HepG2 (cell line): Measurements from ENCODE around the gene SMO. TPM values are rescaled to one million over a fixed set of nuclear protein-coding genes. Genes with fewer than 3 reads are reported as not detected.
A peak's percentile ranks its signal among the peaks of the same experiment; 100 is the strongest.

Experiments used
- ELF3 ChIP-seq: IDR thresholded peaks from 2 replicates; pipeline ENCODE4 v1.6.1; 2016; ENCODE audit warnings: missing genetic modification reagents, missing compliant biosample characterization
- FOXK1 ChIP-seq: sonication (generic); formaldehyde crosslinking; IDR thresholded peaks from 2 replicates; pipeline ENCODE4 v1.4.0; 2020; ENCODE audit warnings: low read depth, missing genetic modification reagents, borderline replicate concordance
- GABPB1 ChIP-seq: IDR thresholded peaks from 2 replicates; pipeline ENCODE4 v1.6.1; 2016; ENCODE audit warnings: mild to moderate bottlenecking, missing genetic modification reagents, moderate library complexity, missing compliant biosample characterization
- HOXA9 ChIP-seq: sonication (generic); formaldehyde crosslinking; IDR thresholded peaks from 2 replicates; pipeline ENCODE4 v1.8.1; 2022; ENCODE audit warnings: missing genetic modification reagents, mild to moderate bottlenecking, moderate library complexity, borderline replicate concordance
- IKZF1 ChIP-seq: fragments of 450-650 bp; IDR thresholded peaks from 2 replicates; pipeline ENCODE4 v1.7.1; 2016
- JUND ChIP-seq: sonication (generic); formaldehyde crosslinking; IDR thresholded peaks from 2 replicates; pipeline ENCODE4 v1.8.0; 2022; ENCODE audit warnings: mild to moderate bottlenecking, missing genetic modification reagents
- MED1 ChIP-seq: sonication (generic); formaldehyde crosslinking; IDR thresholded peaks from 2 replicates; pipeline ENCODE4 v1.4.0; 2020; ENCODE audit warnings: missing genetic modification reagents
- SRF ChIP-seq: IDR thresholded peaks from 2 replicates; pipeline ENCODE4 v1.6.1; 2011; ENCODE audit warnings: mild to moderate bottlenecking, low read depth, low read length, moderate library complexity
- ZNF362 ChIP-seq: sonication (generic); formaldehyde crosslinking; IDR thresholded peaks from 2 replicates; pipeline ENCODE4 v1.4.0; 2020; ENCODE audit warnings: missing genetic modification reagents, mild to moderate bottlenecking, borderline replicate concordance
- polyA plus RNA-seq, 8 experiments: library from polyadenylated mRNA; depleted of rRNA in 3 of 8; stranded (reverse) in 7 of 8; unstranded in 1 of 8; fragments of >200 nt; fragmentation: Illumina TruSeq in 4 of 8; extraction: Trizol in 4 of 8; gene quantifications; 2 replicates each; pipeline versions ENCODE4 v1.2.1 to v1.2.3, GENCODE V29; 2011 to 2016; ENCODE audit warnings: low read depth in 4 of 8, missing spikeins in 1 of 8, mixed read lengths in 1 of 8; ENCODE audit not compliant: insufficient read depth in 1 of 8
- total RNA-seq, 5 experiments: library from RNA; depleted of rRNA; stranded (reverse); fragments of >200 nt; fragmentation: Illumina TruSeq; extraction: Trizol; gene quantifications; 2 replicates each; pipeline ENCODE4 v1.2.3, GENCODE V29; 2016; ENCODE audit warnings: low read depth in 1 of 5
- TF ChIP-seq, protein P1 (sequence below): sonication (generic); formaldehyde crosslinking; IDR thresholded peaks from 2 replicates; pipeline ENCODE4 v1.8.0; 2022; ENCODE audit warnings: mild to moderate bottlenecking, missing genetic modification reagents, moderate library complexity
- TF ChIP-seq, protein P2 (sequence below), 2 experiments: sonication (generic) in 1 of 2; formaldehyde crosslinking in 1 of 2; IDR thresholded peaks; 2 replicates each; pipeline versions ENCODE4 v1.6.1 to v1.9.0; 2014 to 2022; ENCODE audit warnings: antibody characterized with exemption in 1 of 2, borderline replicate concordance in 1 of 2, inconsistent platforms in 1 of 2, low read depth in 1 of 2, missing genetic modification reagents in 1 of 2
- TF ChIP-seq, protein P3 (sequence below): sonication (generic); formaldehyde crosslinking; IDR thresholded peaks from 2 replicates; pipeline ENCODE4 v1.4.0; 2020; ENCODE audit warnings: mild to moderate bottlenecking, missing genetic modification reagents
- TF ChIP-seq, protein P4 (sequence below), 2 experiments: sonication (generic) in 1 of 2; formaldehyde crosslinking in 1 of 2; IDR thresholded peaks; 2 replicates each; pipeline versions ENCODE4 v1.4.0 to v1.6.1; 2016 to 2020; ENCODE audit warnings: borderline replicate concordance in 1 of 2, low read depth in 1 of 2, mild to moderate bottlenecking in 1 of 2, missing genetic modification reagents in 1 of 2

Gene SMO
- total and polyA plus RNA-seq, 2 of the 13 experiments (the other 11 are each of a cell fraction or from before 2014, with no cell fraction given) = 23.8 to 32.3 TPM

DNA sequence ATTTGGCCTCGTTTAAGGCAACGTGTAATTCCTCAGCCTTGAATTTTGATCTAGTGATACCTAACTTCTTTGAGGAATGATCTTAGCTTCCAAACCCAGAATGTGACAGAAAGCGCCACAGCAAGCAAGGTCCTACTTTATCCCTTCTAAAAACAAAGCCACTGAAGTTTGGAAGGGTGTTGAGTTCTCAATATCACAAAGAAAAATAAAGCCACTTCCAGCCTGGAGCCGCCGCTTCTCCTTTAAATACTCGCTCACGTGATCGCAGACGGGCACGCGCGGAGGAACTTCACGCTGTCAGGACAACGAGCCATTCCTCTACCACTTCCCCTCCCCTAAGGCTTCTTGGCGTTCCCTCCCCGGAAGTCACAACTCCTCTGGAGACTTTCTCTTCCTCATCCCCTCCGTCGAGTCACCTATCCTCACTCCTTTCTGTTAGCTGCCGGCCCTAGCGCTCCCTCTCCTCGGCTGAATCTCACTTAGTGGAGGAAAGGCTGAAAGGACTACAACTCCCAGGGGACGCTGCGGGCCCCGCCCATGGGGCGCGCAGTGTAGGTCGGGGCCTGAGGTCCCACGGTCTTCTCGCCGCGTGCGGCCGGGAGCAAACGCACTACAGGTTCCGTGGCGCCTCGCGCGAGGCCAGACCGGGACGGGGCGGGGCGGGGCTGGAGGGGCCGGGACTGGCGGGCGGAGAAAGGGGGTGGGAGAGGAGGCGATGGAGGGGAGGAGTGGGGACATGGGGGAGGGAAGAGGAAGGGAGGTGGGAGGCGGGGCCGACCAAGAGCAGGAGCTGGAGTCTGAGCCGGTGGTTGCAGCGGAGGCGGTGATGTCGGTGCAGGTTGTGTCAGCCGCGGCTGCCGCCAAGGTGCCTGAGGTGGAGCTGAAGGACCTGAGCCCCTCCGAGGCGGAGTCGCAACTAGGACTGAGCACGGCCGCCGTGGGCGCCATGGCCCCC is 36.1 kb downstream of the SMO start, which contains the start of gene AHCYL2 (continued):
- TF ChIP-seq, protein P1, sequence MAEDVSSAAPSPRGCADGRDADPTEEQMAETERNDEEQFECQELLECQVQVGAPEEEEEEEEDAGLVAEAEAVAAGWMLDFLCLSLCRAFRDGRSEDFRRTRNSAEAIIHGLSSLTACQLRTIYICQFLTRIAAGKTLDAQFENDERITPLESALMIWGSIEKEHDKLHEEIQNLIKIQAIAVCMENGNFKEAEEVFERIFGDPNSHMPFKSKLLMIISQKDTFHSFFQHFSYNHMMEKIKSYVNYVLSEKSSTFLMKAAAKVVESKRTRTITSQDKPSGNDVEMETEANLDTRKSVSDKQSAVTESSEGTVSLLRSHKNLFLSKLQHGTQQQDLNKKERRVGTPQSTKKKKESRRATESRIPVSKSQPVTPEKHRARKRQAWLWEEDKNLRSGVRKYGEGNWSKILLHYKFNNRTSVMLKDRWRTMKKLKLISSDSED (CRISPR knock-in tag) = no peak
- no peak for TF ChIP-seq JUND (CRISPR knock-in tag)
- TF ChIP-seq, protein P2, sequence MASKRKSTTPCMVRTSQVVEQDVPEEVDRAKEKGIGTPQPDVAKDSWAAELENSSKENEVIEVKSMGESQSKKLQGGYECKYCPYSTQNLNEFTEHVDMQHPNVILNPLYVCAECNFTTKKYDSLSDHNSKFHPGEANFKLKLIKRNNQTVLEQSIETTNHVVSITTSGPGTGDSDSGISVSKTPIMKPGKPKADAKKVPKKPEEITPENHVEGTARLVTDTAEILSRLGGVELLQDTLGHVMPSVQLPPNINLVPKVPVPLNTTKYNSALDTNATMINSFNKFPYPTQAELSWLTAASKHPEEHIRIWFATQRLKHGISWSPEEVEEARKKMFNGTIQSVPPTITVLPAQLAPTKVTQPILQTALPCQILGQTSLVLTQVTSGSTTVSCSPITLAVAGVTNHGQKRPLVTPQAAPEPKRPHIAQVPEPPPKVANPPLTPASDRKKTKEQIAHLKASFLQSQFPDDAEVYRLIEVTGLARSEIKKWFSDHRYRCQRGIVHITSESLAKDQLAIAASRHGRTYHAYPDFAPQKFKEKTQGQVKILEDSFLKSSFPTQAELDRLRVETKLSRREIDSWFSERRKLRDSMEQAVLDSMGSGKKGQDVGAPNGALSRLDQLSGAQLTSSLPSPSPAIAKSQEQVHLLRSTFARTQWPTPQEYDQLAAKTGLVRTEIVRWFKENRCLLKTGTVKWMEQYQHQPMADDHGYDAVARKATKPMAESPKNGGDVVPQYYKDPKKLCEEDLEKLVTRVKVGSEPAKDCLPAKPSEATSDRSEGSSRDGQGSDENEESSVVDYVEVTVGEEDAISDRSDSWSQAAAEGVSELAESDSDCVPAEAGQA (IDR thresholded peaks at IDR 0.05; ENCODE audit: low read depth) = no peak
- TF ChIP-seq, protein P2 (CRISPR knock-in tag; IDR thresholded peaks at IDR 0.05; ENCODE audit: borderline replicate concordance) = no peak
- TF ChIP-seq SRF = 0 out of 2 replicates have a peak, but pooled peaks have one; percentile 0
- TF ChIP-seq, protein P3, sequence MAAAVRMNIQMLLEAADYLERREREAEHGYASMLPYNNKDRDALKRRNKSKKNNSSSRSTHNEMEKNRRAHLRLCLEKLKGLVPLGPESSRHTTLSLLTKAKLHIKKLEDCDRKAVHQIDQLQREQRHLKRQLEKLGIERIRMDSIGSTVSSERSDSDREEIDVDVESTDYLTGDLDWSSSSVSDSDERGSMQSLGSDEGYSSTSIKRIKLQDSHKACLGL (CRISPR knock-in tag) = peak; percentile 20; the same call in 1 of the 2 replicates
- no peak for TF ChIP-seq IKZF1
- TF ChIP-seq FOXK1 = peak; percentile 57; the same call in 1 of the 2 replicates
- TF ChIP-seq, protein P4, sequence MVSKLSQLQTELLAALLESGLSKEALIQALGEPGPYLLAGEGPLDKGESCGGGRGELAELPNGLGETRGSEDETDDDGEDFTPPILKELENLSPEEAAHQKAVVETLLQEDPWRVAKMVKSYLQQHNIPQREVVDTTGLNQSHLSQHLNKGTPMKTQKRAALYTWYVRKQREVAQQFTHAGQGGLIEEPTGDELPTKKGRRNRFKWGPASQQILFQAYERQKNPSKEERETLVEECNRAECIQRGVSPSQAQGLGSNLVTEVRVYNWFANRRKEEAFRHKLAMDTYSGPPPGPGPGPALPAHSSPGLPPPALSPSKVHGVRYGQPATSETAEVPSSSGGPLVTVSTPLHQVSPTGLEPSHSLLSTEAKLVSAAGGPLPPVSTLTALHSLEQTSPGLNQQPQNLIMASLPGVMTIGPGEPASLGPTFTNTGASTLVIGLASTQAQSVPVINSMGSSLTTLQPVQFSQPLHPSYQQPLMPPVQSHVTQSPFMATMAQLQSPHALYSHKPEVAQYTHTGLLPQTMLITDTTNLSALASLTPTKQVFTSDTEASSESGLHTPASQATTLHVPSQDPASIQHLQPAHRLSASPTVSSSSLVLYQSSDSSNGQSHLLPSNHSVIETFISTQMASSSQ (IDR thresholded peaks at IDR 0.05; ENCODE audit: low read depth) = no peak
- TF ChIP-seq, protein P4 (CRISPR knock-in tag; IDR thresholded peaks at IDR 0.05; ENCODE audit: borderline replicate concordance) = peak; percentile 67; the same call in 1 of the 2 replicates
- peak; percentile 91 for TF ChIP-seq GABPB1 (CRISPR knock-in tag)
- no peak for TF ChIP-seq MED1
- TF ChIP-seq ELF3 (CRISPR knock-in tag) = peak; percentile 34; the same call in 1 of the 2 replicates
- TF ChIP-seq HOXA9 (CRISPR knock-in tag) = no peak
- TF ChIP-seq ZNF362 (CRISPR knock-in tag) = no peak
